MM.1S (cell line): Measurements from ENCODE around the gene AGPAT1.

Experiments
- DNase-seq: peaks from one replicate; pipeline ENCODE4 v3.0.0-alpha.2; 2015
- H2AFZ ChIP-seq: fragments of 300-600 bp; sonication (generic); 2 replicates; pipeline ENCODE4 v1.6.0; 2016; ENCODE audit warnings: antibody characterized with exemption, low read length
- H3F3A ChIP-seq: fragments of 300-600 bp; sonication (generic); 2 replicates; pipeline ENCODE4 v1.6.1; 2016; ENCODE audit warnings: mild to moderate bottlenecking, antibody characterized with exemption, low read length, moderate library complexity, mixed read lengths; ENCODE audit not compliant: insufficient read depth
- H3K27ac ChIP-seq: fragments of 300-600 bp; sonication (generic); 2 replicates; pipeline ENCODE4 v1.5.1; 2016; ENCODE audit warnings: mild to moderate bottlenecking, low read length
- H3K27me3 ChIP-seq: fragments of 300-600 bp; sonication (generic); replicated peaks from 2 replicates; pipeline ENCODE4 v1.6.0; 2016; ENCODE audit warnings: low read length; ENCODE audit not compliant: insufficient read depth
- H3K36me3 ChIP-seq: fragments of 300-600 bp; sonication (generic); replicated peaks from 2 replicates; pipeline ENCODE4 v1.6.1; 2016; ENCODE audit warnings: mild to moderate bottlenecking, low read length, mixed read lengths; ENCODE audit not compliant: insufficient read depth
- H3K4me1 ChIP-seq: fragments of 300-600 bp; sonication (generic); 2 replicates; pipeline ENCODE4 v1.6.1; 2016; ENCODE audit warnings: low read length, mixed read lengths
- H3K4me2 ChIP-seq: fragments of 300-600 bp; sonication (generic); 2 replicates; pipeline ENCODE4 v1.6.0; 2016; ENCODE audit warnings: low read depth, low read length
- H3K4me3 ChIP-seq: fragments of 300-600 bp; sonication (generic); 2 replicates; pipeline ENCODE4 v1.5.1; 2016; ENCODE audit warnings: low read length, mixed read lengths
- H3K79me2 ChIP-seq: fragments of 300-600 bp; sonication (generic); 2 replicates; pipeline ENCODE4 v1.6.1; 2016; ENCODE audit warnings: mixed run types, low read length, mixed read lengths
- H3K9ac ChIP-seq: fragments of 300-600 bp; sonication (generic); 2 replicates; pipeline ENCODE4 v1.6.1; 2016; ENCODE audit warnings: low read length, mixed read lengths
- H3K9me2 ChIP-seq: fragments of 300-600 bp; sonication (generic); replicated peaks from 2 replicates; pipeline ENCODE4 v1.6.1; 2016; ENCODE audit warnings: mild to moderate bottlenecking, low read length, mixed read lengths; ENCODE audit not compliant: insufficient read depth
- H3K9me3 ChIP-seq: fragments of 300-600 bp; sonication (generic); replicated peaks from 2 replicates; pipeline ENCODE4 v1.6.1; 2016; ENCODE audit warnings: mild to moderate bottlenecking, low read length, mixed read lengths; ENCODE audit not compliant: insufficient read depth
- H4K20me1 ChIP-seq: fragments of 300-600 bp; sonication (generic); 2 replicates; pipeline ENCODE4 v1.6.1; 2016; ENCODE audit warnings: mild to moderate bottlenecking, low read length, moderate library complexity, mixed read lengths; ENCODE audit not compliant: insufficient read depth
- CTCF ChIP-seq: fragments of 300-600 bp; sonication (generic); IDR thresholded peaks from 2 replicates; pipeline ENCODE4 v1.5.1; 2016; ENCODE audit warnings: antibody characterized with exemption, low read length, mixed read lengths
- EZH2 ChIP-seq: fragments of 300-600 bp; sonication (generic); optimal IDR thresholded peaks from 2 replicates; pipeline ENCODE3; 2017; ENCODE audit warnings: low read depth, mild to moderate bottlenecking, antibody characterized with exemption, low read length, mixed read lengths
- EZH2phosphoT487 ChIP-seq: fragments of 300-600 bp; sonication (generic); IDR thresholded peaks from 2 replicates; pipeline ENCODE4 v1.6.1; 2018; ENCODE audit warnings: antibody characterized with exemption, low read length

AGPAT1 gene

GRCh38 chr6:32195902-32196681, 20.2 kb upstream of the AGPAT1 start:
- peak overlapping the region; percentile 83 for H3K4me3 ChIP-seq
- no peak for TF ChIP-seq EZH2
- TF ChIP-seq EZH2phosphoT487 = no peak
- TF ChIP-seq CTCF = no peak
- H2AFZ ChIP-seq = peak overlapping the region; percentile 60
- peak overlapping the region; percentile 98 for H3K9ac ChIP-seq
- H3K27me3 ChIP-seq = peaks cover 12% of the 10 kb centered on the region
- H3K9me3 ChIP-seq = no peaks in the 10 kb centered on the region
- peaks cover 16% of the 10 kb centered on the region for H3K79me2 ChIP-seq
- H3F3A ChIP-seq = peaks cover 18% of the 10 kb centered on the region; the same call in 1 of the 2 replicates
- H3K27ac ChIP-seq = peak overlapping the region; percentile 91
- H4K20me1 ChIP-seq = no peaks in the 10 kb centered on the region
- peak overlapping the region; percentile 88 for H3K4me2 ChIP-seq
- H3K9me2 ChIP-seq = no peaks in the 10 kb centered on the region
- no peaks in the 10 kb centered on the region for H3K36me3 ChIP-seq
- DNase-seq = peak; percentile 56
- H3K4me1 ChIP-seq = peaks cover 28% of the 10 kb centered on the region

- Histone ChIP-seq H3K36me3 (no peaks in the 10 kb centered on the region), H3K27ac (peak overlapping the region; percentile 91; the same call in 1 of the 2 replicates), H3K9me3 (no peaks in the 10 kb centered on the region), H3K79me2 (peaks cover 19% of the 10 kb centered on the region), H4K20me1 (no peaks in the 10 kb centered on the region), H3K4me2 (no peak overlapping the region; the same call in 1 of the 2 replicates), H3K4me3 (peak overlapping the region; percentile 83; the same call in 1 of the 2 replicates), H3K27me3 (peaks cover 7% of the 10 kb centered on the region), H3K4me1 (peaks cover 31% of the 10 kb centered on the region), H3K9ac (no peak overlapping the region), H3F3A (peaks cover 21% of the 10 kb centered on the region; the same call in 1 of the 2 replicates), H3K9me2 (no peaks in the 10 kb centered on the region), H2AFZ (no peak overlapping the region)
- peak; percentile 100 for DNase-seq
- no peak for TF ChIP-seq CTCF
- no peak for TF ChIP-seq EZH2phosphoT487
- no peak for TF ChIP-seq EZH2
Observed at GRCh38 chr6:32195652-32195901, 19.7 kb upstream of the AGPAT1 start.

- Histone ChIP-seq H3K4me2 (peak overlapping the region; percentile 89), H3K9ac (peak overlapping the region; percentile 65), H3K79me2 (peaks cover 19% of the 10 kb centered on the region), H4K20me1 (no peaks in the 10 kb centered on the region), H3F3A (peaks cover 21% of the 10 kb centered on the region; the same call in 1 of the 2 replicates), H3K4me1 (peaks cover 31% of the 10 kb centered on the region), H2AFZ (0 out of 2 replicates have a peak overlapping the region, but pooled peaks have one; percentile 22), H3K4me3 (peak overlapping the region; percentile 63), H3K9me3 (no peaks in the 10 kb centered on the region), H3K36me3 (no peaks in the 10 kb centered on the region), H3K27ac (peak overlapping the region; percentile 63), H3K27me3 (peaks cover 4% of the 10 kb centered on the region; the same call in 1 of the 2 replicates), H3K9me2 (no peaks in the 10 kb centered on the region)
- DNase-seq = peak; percentile 47
- TF ChIP-seq CTCF (peak; percentile 67), EZH2 (no peak), EZH2phosphoT487 (no peak)
Observed at GRCh38 chr6:32194825-32195651, 19.2 kb upstream of the AGPAT1 start.
